Fibroblast of skin of right biceps (primary cell): ENCODE results near the gene PLAC1.
A peak's percentile ranks its signal among the peaks of the same experiment; 100 is the strongest.

Source experiments
- DNase-seq: peaks from one replicate; pipeline ENCODE4 v3.0.0-alpha.2; 2013

The PLAC1 gene

GRCh38 chrX:134658002-134658759, at the start of gene PLAC1:
TSS of gene PLAC1 (minus strand) at chrX:134658471. CDS start at chrX:134566682, 91,789 bp downstream.
- DNase-seq: no peak

DNA sequence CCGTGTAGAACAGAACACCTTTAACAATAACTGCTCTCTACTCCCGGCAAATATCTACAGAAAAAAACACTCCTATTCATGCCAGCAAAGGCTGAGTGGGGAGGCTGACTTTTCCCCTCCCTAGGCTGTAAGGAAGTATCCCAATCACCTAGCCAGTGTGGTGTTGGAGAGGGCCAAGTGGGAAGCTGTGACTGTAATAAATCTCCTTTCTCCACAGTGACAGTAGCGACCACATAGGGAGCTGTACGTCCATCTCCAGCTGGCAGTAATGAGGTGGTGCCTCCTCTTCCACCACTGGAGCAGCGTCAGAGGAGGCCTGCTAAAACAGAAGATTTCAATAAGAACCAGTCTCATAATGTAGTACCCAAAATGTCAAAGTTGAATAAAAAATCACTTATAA, 47.9 kb upstream of the PLAC1 start:
- no peak for DNase-seq

DNA sequence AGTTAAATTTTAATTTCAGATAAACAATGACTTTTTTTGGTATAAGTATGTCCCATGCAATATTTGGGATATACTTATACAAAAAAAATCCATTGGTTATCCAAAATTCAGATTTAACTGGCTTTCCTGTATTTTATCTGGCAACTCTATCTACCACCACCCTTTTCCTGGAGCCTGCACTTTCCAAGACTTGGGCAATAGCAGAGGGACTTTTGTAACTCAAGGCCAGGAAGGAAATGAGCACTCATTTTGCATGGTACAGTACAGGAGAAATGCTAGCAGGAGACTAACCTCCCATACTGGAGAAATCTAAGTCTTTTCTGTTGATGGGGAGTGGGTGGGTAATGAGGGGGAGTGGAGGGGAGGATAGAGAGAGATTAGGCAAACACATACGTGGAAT, 37.7 kb upstream of the PLAC1 start:
- DNase-seq: no peak

- DNase-seq: no peak
Observed at GRCh38 chrX:134694333-134695322, 36.4 kb upstream of the PLAC1 start.

GRCh38 chrX:134693644-134694043, 35.4 kb upstream of the PLAC1 start:
- no peak for DNase-seq

GRCh38 chrX:134692990-134693389, 34.7 kb upstream of the PLAC1 start:
- DNase-seq: peak; percentile 94

- no peak for DNase-seq
Observed at GRCh38 chrX:134692233-134692632, 34.0 kb upstream of the PLAC1 start.

DNA sequence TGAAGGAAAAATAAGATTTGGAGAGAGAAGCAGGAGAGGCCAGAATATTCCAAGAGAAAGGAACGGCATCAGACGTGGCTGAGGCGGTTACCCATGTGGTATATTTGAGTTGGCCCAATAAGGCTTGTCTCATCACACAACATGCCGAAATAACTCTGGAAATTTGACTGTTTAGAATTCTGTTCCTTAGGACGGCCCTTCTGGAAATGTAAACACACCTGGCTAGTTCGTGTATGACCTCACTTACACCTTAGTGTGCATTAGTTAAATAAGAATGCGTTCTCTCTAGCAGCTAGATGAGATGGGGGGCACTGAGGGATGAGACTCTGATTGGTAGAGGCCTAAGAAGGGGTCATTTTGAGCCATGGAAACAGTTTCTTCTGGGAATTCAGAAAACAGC, 33.2 kb upstream of the PLAC1 start:
- no peak for DNase-seq

DNA sequence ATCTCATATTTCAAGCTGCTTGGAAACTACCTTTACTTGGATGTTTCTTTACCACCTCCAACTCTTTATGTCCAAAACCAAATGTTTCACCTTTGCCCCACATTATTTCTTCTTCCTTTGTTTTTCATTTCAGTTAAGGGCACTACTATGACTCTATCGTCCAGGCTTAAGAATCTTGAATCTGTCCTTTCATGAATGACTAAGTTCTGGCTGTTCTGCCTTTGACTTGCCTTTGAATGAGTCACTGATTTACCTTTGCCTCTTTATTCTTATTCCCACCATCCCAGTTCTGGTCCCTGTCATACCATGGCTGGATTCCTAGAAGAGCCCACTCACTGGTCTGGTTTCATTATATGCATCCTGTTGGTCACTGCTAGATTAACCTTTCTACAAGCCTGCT, 30.6 kb upstream of the PLAC1 start:
- peak; percentile 68 for DNase-seq

GRCh38 chrX:134688031-134688823, 30.0 kb upstream of the PLAC1 start:
- DNase-seq: no peak

DNA sequence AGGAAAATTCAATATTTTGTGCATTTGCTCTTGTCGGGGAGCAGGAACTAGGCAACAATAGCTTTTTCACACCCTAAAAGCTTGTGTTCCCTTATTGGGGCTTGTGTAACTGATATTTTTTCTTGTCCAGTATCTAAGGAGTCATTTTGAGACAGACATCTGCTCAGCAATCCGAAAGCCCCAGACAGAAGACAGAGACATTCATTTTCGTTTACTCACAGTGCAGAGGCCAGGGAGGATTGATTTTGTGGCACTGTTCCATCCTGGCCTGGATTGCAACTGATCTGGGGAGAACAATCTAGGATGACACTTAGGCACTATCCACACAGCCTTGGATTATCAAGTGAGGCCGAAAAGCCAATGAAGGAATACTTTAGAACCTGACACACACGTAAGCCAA, 27.4 kb upstream of the PLAC1 start:
- peak; percentile 77 for DNase-seq

DNA sequence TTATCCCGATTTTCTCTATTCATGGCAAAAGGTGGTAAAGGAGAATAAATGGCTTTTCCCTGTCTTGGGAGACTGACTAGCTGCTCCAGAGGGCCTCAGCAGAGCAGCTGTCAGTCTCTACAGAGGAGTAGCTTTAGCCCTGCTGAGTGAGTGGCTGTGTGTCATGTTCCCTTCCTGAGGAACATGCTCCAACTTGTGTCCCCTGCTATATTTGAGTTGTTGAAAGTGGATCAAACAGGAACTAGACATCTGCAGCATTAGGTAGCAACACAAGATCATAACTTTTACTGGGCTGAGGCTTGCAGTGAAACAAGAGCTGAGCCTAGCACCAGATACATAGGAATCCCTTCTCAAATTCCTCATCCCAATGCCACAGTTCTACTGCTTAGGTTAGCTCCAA, 26.7 kb upstream of the PLAC1 start:
- DNase-seq: no peak

DNA sequence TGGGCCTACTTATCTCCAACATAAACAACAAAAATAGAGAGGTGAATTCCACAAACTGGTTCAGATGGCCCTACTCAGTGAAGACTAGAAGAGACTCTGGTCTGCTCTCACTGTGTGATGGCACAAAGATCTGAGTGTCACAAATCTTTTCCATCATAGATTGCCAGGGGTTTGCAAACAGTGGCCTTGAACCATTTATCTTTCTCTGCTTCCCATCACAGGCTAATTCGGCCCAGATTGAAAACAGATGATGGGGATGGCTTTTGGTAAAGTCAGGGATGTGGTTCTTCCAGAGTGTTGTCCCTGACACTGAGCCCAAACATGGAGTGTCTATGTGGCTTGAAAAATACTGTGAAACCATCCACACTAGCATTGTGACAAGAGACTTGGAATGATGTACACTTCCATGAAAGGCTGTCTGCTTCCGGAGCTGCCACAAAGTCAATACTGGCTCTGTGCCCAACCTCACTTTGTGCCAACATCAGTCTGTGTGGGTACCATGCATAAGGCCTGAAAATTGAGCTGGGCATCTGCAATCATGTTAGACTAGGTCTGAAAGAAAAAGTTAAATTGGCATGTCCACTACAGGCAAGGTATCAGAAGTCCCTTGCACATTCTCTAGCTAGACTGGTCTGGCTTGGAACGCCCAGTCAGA, 25.2 kb upstream of the PLAC1 start:
- DNase-seq: no peak

GRCh38 chrX:134682081-134682480, 23.8 kb upstream of the PLAC1 start:
- no peak for DNase-seq

DNA sequence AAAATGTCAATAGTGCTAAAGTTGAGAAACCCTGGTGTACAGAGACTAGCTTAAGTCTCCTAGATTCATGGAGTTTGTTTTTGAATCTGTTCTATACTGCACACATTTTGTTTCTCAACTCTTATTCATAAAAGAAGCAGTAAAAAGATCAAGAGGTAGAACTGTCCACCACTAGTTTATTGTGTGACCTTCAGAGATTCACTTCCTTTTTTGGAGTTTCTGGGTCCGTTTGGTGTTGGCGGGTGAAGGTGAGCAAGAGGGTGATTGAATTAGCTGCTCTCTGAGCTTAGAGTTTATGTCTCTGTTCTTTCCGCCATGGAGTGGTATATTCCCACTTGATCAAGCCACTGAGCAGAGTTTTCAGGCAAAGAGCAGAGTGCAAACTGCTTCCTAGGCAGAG, 21.4 kb upstream of the PLAC1 start:
- DNase-seq: no peak

DNA sequence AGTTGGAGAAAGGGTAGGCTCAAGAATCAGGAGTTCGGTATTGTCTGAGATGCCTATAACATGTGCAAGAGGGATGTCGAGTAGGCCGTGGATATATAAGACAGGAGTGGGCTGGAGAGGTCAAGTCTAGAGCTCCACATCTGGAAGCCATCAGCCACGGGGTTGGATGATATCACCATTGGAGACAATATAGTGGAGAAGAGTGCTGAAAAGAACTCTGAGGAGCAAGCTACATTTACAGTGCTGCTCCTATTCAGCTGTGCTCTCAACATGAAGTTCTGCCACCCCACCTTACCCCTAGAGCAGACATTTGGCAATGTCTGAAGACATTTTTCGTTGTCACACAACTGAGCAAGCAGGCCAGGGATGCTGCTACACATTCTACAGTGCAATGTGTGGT, 20.9 kb upstream of the PLAC1 start:
- DNase-seq: peak; percentile 59

GRCh38 chrX:134677332-134677731, 19.1 kb upstream of the PLAC1 start:
- no peak for DNase-seq

DNA sequence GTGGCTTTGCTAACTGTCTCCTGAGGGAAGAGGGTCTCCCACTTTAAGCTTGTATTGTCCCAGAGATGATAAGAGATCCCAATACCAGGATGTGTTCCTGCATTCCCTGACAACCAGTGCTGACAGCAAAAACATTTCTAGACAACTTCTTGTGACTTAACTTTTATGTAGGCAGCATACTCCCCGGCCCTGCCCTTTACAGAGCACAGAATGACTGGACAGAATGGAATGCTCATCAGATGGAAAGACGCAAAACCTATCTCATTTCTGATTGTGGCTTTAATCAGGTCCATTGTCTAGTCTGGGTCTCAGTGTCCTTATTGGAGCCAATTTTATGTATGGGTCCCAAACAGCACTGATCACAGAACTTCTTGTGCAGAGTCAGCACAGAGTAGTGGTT, 18.2 kb upstream of the PLAC1 start:
- peak; percentile 89 for DNase-seq

GRCh38 chrX:134673123-134673522, 14.9 kb upstream of the PLAC1 start:
- DNase-seq: no peak

DNA sequence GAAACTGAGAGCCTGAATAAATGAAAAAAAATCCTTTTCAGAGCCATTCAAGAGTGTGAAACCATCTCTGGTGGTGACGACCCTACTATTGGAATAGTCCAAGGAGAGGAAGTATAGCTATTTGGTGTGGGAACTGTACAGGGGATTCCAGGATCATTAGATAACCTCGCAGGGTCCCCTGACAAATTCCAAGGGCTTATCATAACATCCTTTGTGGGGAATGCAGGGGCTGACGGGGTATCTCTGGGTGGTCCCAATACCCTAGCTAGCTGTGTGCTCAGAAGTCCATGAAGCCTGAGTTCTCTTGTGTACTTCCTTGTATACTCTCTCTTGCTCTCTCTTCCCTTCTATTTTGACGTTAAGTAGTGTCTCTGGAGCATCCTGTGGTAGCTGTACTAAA, 13.8 kb upstream of the PLAC1 start:
- DNase-seq: no peak

DNA sequence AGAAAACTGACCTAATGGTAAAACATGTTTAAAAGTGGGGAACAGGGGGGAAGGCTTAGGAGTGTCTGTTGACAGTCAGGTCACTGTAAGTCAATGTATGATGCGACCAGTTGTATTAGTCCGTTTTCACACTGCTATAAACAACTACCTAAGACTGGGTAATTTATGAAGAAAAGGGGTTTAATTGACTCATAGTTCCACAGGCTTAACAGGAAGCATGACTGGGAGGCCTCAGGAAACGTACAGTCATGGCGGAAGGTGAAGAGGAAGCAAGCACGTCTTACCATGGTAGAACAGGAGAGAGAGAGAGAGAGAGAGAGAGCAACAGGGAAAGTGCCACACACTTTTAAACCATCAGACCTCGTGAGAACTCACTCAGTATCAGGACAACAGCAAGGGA, 13.0 kb upstream of the PLAC1 start:
- DNase-seq: peak; percentile 53

DNA sequence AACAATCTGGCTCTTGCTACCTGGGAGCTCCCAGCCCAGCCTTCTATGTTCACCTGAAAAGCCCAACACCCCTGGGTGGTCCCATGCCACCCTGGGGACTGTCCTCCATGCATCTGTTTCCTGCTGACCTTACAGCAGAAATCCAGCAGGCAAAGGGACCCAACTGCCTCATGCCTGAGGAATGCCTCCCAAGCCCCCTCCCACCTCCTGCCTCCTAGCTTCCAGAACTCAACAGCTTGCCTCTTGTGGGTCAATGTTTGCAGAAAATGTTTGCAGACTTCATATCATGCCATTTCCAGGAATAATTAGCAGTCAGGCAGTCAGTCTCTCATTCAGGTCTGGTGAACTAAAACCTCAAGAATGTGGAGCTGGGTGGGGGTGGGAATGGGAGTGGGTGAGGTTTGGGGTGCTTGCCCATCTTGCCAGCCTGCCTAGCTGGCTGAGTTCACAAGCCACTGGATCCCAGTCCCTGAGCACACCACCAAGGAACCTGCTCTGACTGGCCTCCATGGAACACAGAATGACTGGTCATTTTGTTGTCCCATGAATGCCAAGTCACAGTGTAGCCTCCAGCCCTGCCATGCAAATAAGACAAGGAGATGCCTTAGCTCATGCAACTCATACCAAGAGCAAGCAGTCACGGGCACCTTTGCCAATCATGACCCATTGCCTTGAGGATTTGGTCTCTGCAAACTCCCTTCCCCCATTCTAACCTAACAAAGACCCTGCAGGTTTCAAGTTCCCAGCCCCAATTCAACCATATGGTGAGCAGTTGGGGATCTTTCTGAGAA, 12.1 kb upstream of the PLAC1 start:
- peak; percentile 96 for DNase-seq
